GM19043 (cell line): Measurements from ENCODE around the gene NHERF1.
A peak's percentile ranks its signal among the peaks of the same experiment; 100 is the strongest.

Experiments used
- ATAC-seq: cut with Tn5 transposase; IDR thresholded peaks from one replicate; pipeline ENCODE4 v1.9.1; 2021; ENCODE audit warnings: low read depth; ENCODE audit not compliant: unreplicated experiment

Gene NHERF1

GRCh38 chr17:74766413-74766812 lies 18.0 kb downstream of the NHERF1 start:
- ATAC-seq: no peak

GRCh38 chr17:74767111-74767516 lies 18.7 kb downstream of the NHERF1 start:
- no peak for ATAC-seq

GRCh38 chr17:74768069-74768762 lies 19.8 kb downstream of the NHERF1 start:
- no peak for ATAC-seq

GRCh38 chr17:74768763-74769114 lies 20.3 kb downstream of the NHERF1 start:
- no peak for ATAC-seq

GRCh38 chr17:74769266-74769855 lies 20.9 kb downstream of the NHERF1 start:
- no peak for ATAC-seq

- ATAC-seq: no peak
Measured at GRCh38 chr17:74769856-74770497, 21.5 kb downstream of the NHERF1 start.

- no peak for ATAC-seq
Measured at GRCh38 chr17:74770498-74771318, 22.3 kb downstream of the NHERF1 start.

- ATAC-seq: no peak
Measured at GRCh38 chr17:74771319-74771914, 23.0 kb downstream of the NHERF1 start.

GRCh38 chr17:74772053-74772452 lies 23.6 kb downstream of the NHERF1 start:
- ATAC-seq: no peak

- ATAC-seq: no peak
Measured at GRCh38 chr17:74773414-74773813, 25.0 kb downstream of the NHERF1 start.

GRCh38 chr17:74773871-74774286 lies 25.5 kb downstream of the NHERF1 start:
- ATAC-seq: no peak

GRCh38 chr17:74775409-74776043 lies 27.1 kb downstream of the NHERF1 start:
- no peak for ATAC-seq

GRCh38 chr17:74776044-74776962 lies 27.9 kb downstream of the NHERF1 start, which contains the start of gene NAT9:
TSS of gene NAT9 (minus strand) at chr17:74776345. CDS start at chr17:74775698, 647 bp downstream.
- ATAC-seq: peak; percentile 69

GRCh38 chr17:74776990-74777389 lies 28.6 kb downstream of the NHERF1 start:
- no peak for ATAC-seq

GRCh38 chr17:74777901-74778515 lies 29.6 kb downstream of the NHERF1 start:
- ATAC-seq: no peak

GRCh38 chr17:74778960-74779359 lies 30.5 kb downstream of the NHERF1 start:
- ATAC-seq: no peak

- ATAC-seq: no peak
Measured at GRCh38 chr17:74779501-74779900, 31.1 kb downstream of the NHERF1 start.

- ATAC-seq: no peak
Measured at GRCh38 chr17:74779948-74780400, 31.5 kb downstream of the NHERF1 start.
